Neutrophil (primary cell): ENCODE data around the gene ERO1B.

Experiments
- H3K27ac ChIP-seq: fragments of 200-600 bp; sonication (generic); 2 replicates; pipeline ENCODE4 v1.5.1; 2016; ENCODE audit warnings: mild to moderate bottlenecking, moderate library complexity
- H3K27me3 ChIP-seq: fragments of 200-600 bp; sonication (generic); 2 replicates; pipeline ENCODE4 v1.6.0; 2016; ENCODE audit warnings: mild to moderate bottlenecking
- H3K36me3 ChIP-seq: fragments of 200-600 bp; sonication (generic); 2 replicates; pipeline ENCODE4 v1.5.1; 2017
- H3K4me1 ChIP-seq, 2 experiments: fragments of 200-600 bp in 1 of 2; sonication (generic) in 1 of 2; 1 replicate in 1 of 2; 2 replicates in 1 of 2; pipeline versions ENCODE4 v1.5.1 to v1.6.1; 2013 to 2016; ENCODE audit warnings: low read depth in 1 of 2, low read length in 1 of 2, mild to moderate bottlenecking in 1 of 2, moderate library complexity in 1 of 2; ENCODE audit not compliant: control insufficient read depth in 1 of 2, insufficient read depth in 1 of 2
- H3K4me3 ChIP-seq, 2 experiments: fragments of 200-600 bp in 1 of 2; sonication (generic) in 1 of 2; 1 replicate in 1 of 2; 2 replicates in 1 of 2; pipeline ENCODE4 v1.5.1; 2013 to 2016; ENCODE audit warnings: low read depth in 1 of 2, low read length in 1 of 2, mild to moderate bottlenecking in 1 of 2, moderate library complexity in 1 of 2
- H3K9me3 ChIP-seq: fragments of 200-600 bp; sonication (generic); 2 replicates; pipeline ENCODE4 v1.5.1; 2016
- TF ChIP-seq, protein P1 (sequence below): fragments of 200-600 bp; sonication (generic); IDR thresholded peaks from 2 replicates; pipeline ENCODE4 v1.5.1; 2016; ENCODE audit warnings: antibody characterized with exemption

The ERO1B gene

DNA sequence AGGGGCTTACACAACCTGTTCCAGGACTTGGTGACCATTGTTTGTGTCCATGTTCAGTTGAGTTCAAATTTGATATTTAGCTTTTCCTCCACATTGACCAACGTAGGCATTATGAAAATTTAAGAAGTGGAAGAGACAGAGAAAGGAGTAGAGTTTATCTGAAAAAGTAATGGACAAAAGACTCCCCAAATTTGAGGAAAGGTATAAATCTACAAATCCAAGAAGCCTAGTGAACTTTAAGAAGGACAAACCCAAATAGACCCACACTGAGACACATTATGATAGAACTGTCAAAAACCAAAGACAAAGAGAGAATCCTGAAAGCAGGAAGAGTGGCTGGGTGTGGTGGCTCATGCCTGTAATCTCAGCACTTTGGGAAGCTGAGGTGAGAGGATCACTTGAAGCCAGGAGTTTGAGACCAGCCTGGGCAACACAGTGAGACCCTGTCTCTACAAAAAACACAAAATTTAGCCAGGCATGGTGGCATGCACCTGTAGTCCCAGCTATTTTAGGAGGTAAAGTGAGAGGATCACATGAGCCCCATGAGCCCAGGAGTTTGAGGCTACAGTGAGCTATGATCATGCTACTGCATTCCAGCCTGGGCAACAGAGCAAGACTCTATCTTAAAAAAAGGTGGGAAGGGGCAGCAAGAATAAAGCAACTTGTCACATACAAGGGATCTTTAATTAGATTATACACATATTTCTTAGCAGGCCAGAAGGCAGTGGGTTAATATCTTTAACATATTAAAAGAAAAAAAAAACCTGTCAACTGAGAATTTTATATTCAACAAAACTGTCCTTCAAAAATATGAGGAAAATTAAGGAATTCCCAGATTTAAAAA, 41.0 kb upstream of the ERO1B start:
- TF ChIP-seq, protein P1, sequence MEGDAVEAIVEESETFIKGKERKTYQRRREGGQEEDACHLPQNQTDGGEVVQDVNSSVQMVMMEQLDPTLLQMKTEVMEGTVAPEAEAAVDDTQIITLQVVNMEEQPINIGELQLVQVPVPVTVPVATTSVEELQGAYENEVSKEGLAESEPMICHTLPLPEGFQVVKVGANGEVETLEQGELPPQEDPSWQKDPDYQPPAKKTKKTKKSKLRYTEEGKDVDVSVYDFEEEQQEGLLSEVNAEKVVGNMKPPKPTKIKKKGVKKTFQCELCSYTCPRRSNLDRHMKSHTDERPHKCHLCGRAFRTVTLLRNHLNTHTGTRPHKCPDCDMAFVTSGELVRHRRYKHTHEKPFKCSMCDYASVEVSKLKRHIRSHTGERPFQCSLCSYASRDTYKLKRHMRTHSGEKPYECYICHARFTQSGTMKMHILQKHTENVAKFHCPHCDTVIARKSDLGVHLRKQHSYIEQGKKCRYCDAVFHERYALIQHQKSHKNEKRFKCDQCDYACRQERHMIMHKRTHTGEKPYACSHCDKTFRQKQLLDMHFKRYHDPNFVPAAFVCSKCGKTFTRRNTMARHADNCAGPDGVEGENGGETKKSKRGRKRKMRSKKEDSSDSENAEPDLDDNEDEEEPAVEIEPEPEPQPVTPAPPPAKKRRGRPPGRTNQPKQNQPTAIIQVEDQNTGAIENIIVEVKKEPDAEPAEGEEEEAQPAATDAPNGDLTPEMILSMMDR, result no peak
- H3K27ac ChIP-seq, result no peak overlapping the region
- H3K9me3 ChIP-seq, result no peaks in the 10 kb centered on the region
- no peak overlapping the region for H3K4me3 ChIP-seq
- H3K36me3 ChIP-seq, result no peaks in the 10 kb centered on the region
- no peaks in the 10 kb centered on the region for H3K27me3 ChIP-seq
- no peaks in the 10 kb centered on the region for H3K4me1 ChIP-seq

DNA sequence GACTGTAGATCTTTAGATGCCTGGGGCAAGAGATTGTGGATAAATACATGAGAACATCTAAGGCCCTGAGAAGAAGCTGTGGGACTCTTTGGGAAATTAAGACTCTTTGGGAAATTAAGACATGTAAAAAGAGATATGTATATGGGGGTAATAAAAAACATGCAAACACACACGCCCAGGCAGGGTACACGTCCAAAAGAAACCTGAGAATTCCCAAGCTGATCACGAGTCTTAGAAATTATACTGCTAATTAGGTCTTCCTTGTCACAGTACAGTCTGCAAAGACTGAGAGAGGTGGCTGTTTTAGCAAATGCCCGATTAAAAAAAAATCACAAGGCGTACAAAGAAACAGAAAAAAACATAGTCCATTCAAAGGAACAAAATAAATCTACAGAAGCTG, 39.3 kb upstream of the ERO1B start:
- TF ChIP-seq, protein P1, result no peak
- H3K9me3 ChIP-seq, result no peaks in the 10 kb centered on the region
- no peak overlapping the region for H3K4me3 ChIP-seq
- H3K36me3 ChIP-seq, result no peaks in the 10 kb centered on the region
- no peaks in the 10 kb centered on the region for H3K4me1 ChIP-seq
- H3K27ac ChIP-seq, result no peak overlapping the region
- H3K27me3 ChIP-seq, result no peaks in the 10 kb centered on the region

DNA sequence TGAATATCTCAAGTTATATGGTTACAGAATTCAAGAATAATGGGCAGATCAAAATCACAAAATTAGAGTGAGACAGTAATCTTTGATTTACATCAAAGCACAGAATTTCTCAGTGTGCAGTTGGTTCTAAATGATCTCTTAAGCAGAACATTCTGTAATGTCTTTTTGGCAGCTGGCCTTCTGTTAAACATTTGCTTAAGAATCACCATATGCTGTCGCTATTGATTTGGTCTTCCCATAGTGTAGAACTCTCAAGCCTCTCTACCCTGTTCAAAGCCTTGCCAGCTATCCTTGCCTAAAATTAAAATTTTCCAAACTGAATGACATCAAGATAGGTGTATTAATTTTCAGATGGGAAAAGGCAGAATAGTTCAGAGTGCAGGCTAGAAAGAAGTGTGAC, 38.9 kb upstream of the ERO1B start:
- H3K27ac ChIP-seq, result no peak overlapping the region
- no peak overlapping the region for H3K4me3 ChIP-seq
- no peaks in the 10 kb centered on the region for H3K36me3 ChIP-seq
- H3K9me3 ChIP-seq, result no peaks in the 10 kb centered on the region
- H3K27me3 ChIP-seq, result no peaks in the 10 kb centered on the region
- TF ChIP-seq, protein P1, result no peak
- H3K4me1 ChIP-seq, result no peaks in the 10 kb centered on the region

DNA sequence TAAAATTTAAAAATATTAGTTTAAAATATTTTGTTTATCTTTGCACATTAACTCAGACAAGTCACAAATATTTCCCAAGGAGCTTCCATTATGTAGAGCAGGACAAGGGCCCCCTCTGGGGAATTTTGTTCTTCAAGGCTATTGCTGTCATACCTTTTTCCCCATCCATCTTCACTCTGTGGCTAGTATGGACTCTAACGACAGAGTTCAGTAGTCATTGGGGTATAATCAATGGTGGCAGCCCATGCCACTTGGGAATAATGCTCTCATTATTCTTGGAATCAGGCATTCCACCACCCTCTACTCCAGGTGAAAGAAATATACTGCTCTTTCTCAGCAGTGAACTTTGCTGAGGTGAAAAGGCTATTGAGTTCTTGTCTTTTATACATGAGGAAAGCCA, 38.5 kb upstream of the ERO1B start:
- Histone ChIP-seq H3K27ac (no peak overlapping the region), H3K36me3 (no peaks in the 10 kb centered on the region), H3K27me3 (no peaks in the 10 kb centered on the region), H3K4me3 (no peak overlapping the region), H3K4me1 (no peaks in the 10 kb centered on the region), H3K9me3 (no peaks in the 10 kb centered on the region)
- TF ChIP-seq, protein P1, result no peak

DNA sequence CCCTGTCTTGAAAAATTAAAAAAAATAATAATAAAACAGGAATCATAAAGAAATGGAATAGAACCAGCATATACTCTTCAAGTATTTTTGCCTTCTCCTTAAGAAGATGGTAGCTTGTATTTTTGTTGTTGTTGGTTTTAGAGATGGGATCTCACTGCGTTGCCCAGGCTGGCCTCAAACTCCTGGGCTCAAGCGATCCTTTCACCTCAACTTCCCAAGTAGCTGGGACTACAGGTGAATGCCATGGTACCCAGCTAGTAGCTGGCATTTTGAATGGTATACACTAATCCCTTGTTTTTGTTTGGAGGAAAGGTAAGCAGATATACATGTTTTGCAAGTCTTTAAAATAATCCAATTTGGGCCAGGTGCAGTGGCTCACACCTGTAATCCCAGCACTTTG, 34.7 kb upstream of the ERO1B start:
- TF ChIP-seq, protein P1, result no peak
- no peaks in the 10 kb centered on the region for H3K9me3 ChIP-seq
- no peak overlapping the region for H3K27ac ChIP-seq
- no peaks in the 10 kb centered on the region for H3K36me3 ChIP-seq
- no peaks in the 10 kb centered on the region for H3K27me3 ChIP-seq
- H3K4me3 ChIP-seq, result no peak overlapping the region
- no peaks in the 10 kb centered on the region for H3K4me1 ChIP-seq
